Stomach smooth muscle (tissue), 2 donors: Measurements from ENCODE around the gene SLC8A2.

Source experiments
- H3K27ac ChIP-seq: one replicate; pipeline ENCODE4 v1.7.0; 2013; ENCODE audit warnings: mild to moderate bottlenecking, low read length, inconsistent platforms
- H3K27me3 ChIP-seq, 2 donors: one replicate each; pipeline ENCODE4 v1.7.0; 2013; ENCODE audit warnings: low read length in 2 of 2; ENCODE audit not compliant: insufficient read depth in 2 of 2, control insufficient read depth in 1 of 2
- H3K36me3 ChIP-seq, 2 donors: one replicate each; pipeline ENCODE4 v1.7.0; 2013; ENCODE audit warnings: low read length in 2 of 2; ENCODE audit not compliant: control insufficient read depth in 2 of 2, insufficient read depth in 2 of 2
- H3K4me1 ChIP-seq: one replicate; pipeline ENCODE4 v1.7.0; 2013; ENCODE audit warnings: low read length; ENCODE audit not compliant: control insufficient read depth, insufficient read depth
- H3K4me3 ChIP-seq, 2 donors: one replicate each; pipeline ENCODE4 v1.7.0; 2013; ENCODE audit warnings: low read length in 2 of 2
- H3K9ac ChIP-seq, 2 donors: one replicate each; pipeline ENCODE4 v1.7.0; 2013; ENCODE audit warnings: low read length in 2 of 2, mild to moderate bottlenecking in 1 of 2
- H3K9me3 ChIP-seq, 2 donors: one replicate each; pipeline ENCODE4 v1.7.0; 2013; ENCODE audit warnings: low read length in 2 of 2; ENCODE audit not compliant: control insufficient read depth in 2 of 2
- donor health status: healthy.
- donor health status: Pancreatic carcinoma.

The SLC8A2 gene

GRCh38 chr19:47438793-47439220 is 32.9 kb downstream of the SLC8A2 start:
- peaks cover 4% of the 10 kb centered on the region in 2 donors for H3K36me3 ChIP-seq
- H3K27me3 ChIP-seq: peaks cover 0 to 2% of the 10 kb centered on the region in 2 donors
- no peaks in the 10 kb centered on the region for H3K9me3 ChIP-seq
- no peak overlapping the region for H3K4me3 ChIP-seq
- H3K27ac ChIP-seq: no peak overlapping the region
- no peak overlapping the region for H3K9ac ChIP-seq
- peaks cover 6% of the 10 kb centered on the region for H3K4me1 ChIP-seq

DNA sequence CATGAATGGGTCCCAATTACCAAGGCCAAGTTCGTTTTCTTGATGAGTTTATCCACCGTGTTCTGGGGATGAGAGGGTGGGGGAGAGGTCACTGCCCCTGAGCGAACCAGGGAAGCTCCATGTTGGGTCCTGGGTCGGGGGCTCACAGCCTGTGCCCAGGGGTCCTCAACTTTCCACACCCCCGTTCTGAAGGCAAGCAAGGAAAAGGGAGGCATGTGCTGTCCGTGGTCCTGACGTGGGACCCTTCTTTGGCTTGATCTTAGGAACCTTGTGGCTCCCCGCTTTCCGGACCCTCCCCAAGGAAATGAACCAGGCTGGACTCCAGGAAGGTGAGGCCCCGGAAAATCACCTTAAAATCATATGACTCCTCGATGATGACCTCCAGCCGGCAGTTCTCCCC is 34.2 kb downstream of the SLC8A2 start:
- H3K36me3 ChIP-seq: peaks cover 3 to 4% of the 10 kb centered on the region in 2 donors
- H3K4me3 ChIP-seq: no peak overlapping the region
- no peak overlapping the region for H3K27ac ChIP-seq
- H3K9ac ChIP-seq: no peak overlapping the region
- peaks cover 2 to 3% of the 10 kb centered on the region in 2 donors for H3K27me3 ChIP-seq
- H3K4me1 ChIP-seq: peaks cover 6% of the 10 kb centered on the region
- H3K9me3 ChIP-seq: no peaks in the 10 kb centered on the region

DNA sequence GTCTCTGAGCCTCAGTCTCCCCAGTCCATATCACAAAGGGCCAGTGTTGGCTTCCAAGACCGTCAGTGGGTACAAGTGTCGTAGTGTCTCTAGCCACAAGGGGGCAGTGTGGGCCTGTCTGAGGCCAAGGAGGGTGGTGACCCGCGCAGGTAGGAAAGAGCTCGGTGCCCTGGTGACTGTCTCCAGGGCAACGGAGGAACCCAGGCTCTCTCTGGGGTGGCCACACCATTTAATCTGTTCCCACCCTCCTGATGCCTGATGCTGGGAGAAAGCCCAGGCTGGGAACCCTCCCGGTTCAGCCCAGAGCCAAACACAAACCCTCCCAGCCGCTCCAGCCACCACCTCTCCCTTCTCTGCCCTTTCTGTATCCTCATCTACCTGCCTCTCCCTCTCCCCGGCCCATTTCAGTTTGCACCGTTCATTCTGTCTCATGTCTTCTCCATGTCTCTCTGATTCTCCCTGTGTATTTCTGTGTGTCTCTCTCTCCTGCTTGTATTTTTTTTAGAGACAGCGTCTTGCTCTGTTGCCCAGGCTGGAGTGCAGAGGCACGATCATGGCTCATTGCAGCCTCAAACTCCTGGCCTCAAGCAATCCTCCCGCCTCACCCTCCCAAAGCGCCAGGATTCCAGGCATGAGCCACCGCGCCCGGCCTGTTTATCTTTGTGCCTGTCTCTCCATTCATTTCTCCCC is 34.8 kb downstream of the SLC8A2 start:
- H3K27me3 ChIP-seq: peaks cover 3 to 4% of the 10 kb centered on the region in 2 donors
- no peak overlapping the region for H3K4me3 ChIP-seq
- H3K27ac ChIP-seq: no peak overlapping the region
- H3K9me3 ChIP-seq: no peaks in the 10 kb centered on the region
- H3K36me3 ChIP-seq: peaks cover 3 to 4% of the 10 kb centered on the region in 2 donors
- H3K4me1 ChIP-seq: peaks cover 6% of the 10 kb centered on the region
- H3K9ac ChIP-seq: no peak overlapping the region

GRCh38 chr19:47435883-47436417 is 35.7 kb downstream of the SLC8A2 start:
- no peaks in the 10 kb centered on the region for H3K9me3 ChIP-seq
- no peak overlapping the region for H3K27ac ChIP-seq
- H3K4me1 ChIP-seq: peaks cover 6% of the 10 kb centered on the region
- no peak overlapping the region for H3K9ac ChIP-seq
- H3K36me3 ChIP-seq: peaks cover 3 to 4% of the 10 kb centered on the region in 2 donors
- H3K4me3 ChIP-seq: no peak overlapping the region
- H3K27me3 ChIP-seq: peaks cover 3 to 6% of the 10 kb centered on the region in 2 donors

- Histone ChIP-seq H3K36me3 (peaks cover 3 to 4% of the 10 kb centered on the region in 2 donors), H3K27me3 (peaks cover 3 to 7% of the 10 kb centered on the region in 2 donors), H3K9me3 (no peaks in the 10 kb centered on the region)
These were observed 36.5 kb downstream of the SLC8A2 start for GRCh38 chr19:47435196-47435595.

DNA sequence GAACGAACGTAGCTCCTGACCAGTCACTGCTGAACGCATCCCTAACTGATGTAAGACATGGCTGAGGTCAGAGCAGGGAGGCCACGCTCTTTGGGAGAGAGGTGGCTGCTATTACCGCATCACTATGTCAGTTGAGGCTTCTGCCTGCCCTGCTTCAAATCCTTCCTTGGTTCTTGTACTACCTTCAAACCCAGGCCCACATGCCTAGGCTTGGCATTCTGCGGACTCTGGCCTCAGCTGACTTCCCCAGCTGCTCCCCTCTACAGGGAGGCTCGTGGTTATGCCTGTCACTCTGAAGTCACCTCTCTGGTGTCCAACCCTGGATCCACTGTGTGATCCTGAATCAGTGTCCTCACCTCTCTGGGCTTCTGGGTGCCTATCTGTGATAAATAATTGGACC is 37.6 kb downstream of the SLC8A2 start:
- Histone ChIP-seq H3K27ac (no peak overlapping the region), H3K9ac (no peak overlapping the region), H3K36me3 (peaks cover 3 to 4% of the 10 kb centered on the region in 2 donors), H3K4me3 (no peak overlapping the region), H3K27me3 (peaks cover 3 to 7% of the 10 kb centered on the region in 2 donors), H3K4me1 (peaks cover 15% of the 10 kb centered on the region), H3K9me3 (no peaks in the 10 kb centered on the region)

More at GRCh38 chr19:47435196-47435595, 36.5 kb downstream of the SLC8A2 start:
- H3K4me3 ChIP-seq: no peak overlapping the region
- H3K9ac ChIP-seq: no peak overlapping the region
- peaks cover 9% of the 10 kb centered on the region for H3K4me1 ChIP-seq
- no peak overlapping the region for H3K27ac ChIP-seq

DNA sequence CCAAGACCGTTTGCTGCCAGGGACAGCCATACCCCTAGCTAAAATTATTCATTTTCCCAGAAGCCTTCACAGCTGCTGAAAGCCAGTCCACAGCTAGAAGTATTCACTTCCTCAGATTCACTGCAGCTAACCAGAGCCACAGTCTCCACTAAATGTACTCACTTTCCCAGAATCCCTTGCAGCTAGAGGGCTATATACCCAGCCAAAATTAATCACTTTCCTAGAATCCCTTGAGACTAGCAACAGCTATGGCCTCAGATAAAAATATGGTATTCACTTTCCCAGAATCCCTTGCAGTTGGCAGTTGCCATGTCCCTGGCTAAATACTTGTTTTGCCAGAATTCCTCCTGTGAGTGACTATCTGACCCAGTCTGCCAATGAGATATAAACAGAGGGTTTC is 38.6 kb downstream of the SLC8A2 start:
- H3K9ac ChIP-seq: no peak overlapping the region
- H3K27me3 ChIP-seq: peaks cover 3 to 7% of the 10 kb centered on the region in 2 donors
- H3K9me3 ChIP-seq: no peaks in the 10 kb centered on the region
- no peak overlapping the region for H3K4me3 ChIP-seq
- H3K36me3 ChIP-seq: peaks cover 3 to 4% of the 10 kb centered on the region in 2 donors
- no peak overlapping the region for H3K27ac ChIP-seq
- H3K4me1 ChIP-seq: peaks cover 23% of the 10 kb centered on the region

- no peak overlapping the region for H3K4me3 ChIP-seq
- no peaks in the 10 kb centered on the region for H3K9me3 ChIP-seq
- peaks cover 3 to 4% of the 10 kb centered on the region in 2 donors for H3K36me3 ChIP-seq
- peaks cover 3 to 7% of the 10 kb centered on the region in 2 donors for H3K27me3 ChIP-seq
- H3K9ac ChIP-seq: no peak overlapping the region
- no peak overlapping the region for H3K27ac ChIP-seq
- H3K4me1 ChIP-seq: peaks cover 29% of the 10 kb centered on the region
These were observed 39.2 kb downstream of the SLC8A2 start for GRCh38 chr19:47432499-47432898.

- Histone ChIP-seq H3K4me1 (peaks cover 31% of the 10 kb centered on the region), H3K4me3 (no peak overlapping the region), H3K27ac (no peak overlapping the region), H3K9me3 (no peaks in the 10 kb centered on the region), H3K9ac (no peak overlapping the region), H3K27me3 (peaks cover 3 to 7% of the 10 kb centered on the region in 2 donors), H3K36me3 (peaks cover 3 to 4% of the 10 kb centered on the region in 2 donors)
These were observed 39.6 kb downstream of the SLC8A2 start for GRCh38 chr19:47432091-47432490.

- Histone ChIP-seq H3K4me3 (no peak overlapping the region), H3K36me3 (peaks cover 3 to 4% of the 10 kb centered on the region in 2 donors), H3K9me3 (no peaks in the 10 kb centered on the region), H3K4me1 (peaks cover 25% of the 10 kb centered on the region), H3K27me3 (peaks cover 3 to 12% of the 10 kb centered on the region in 2 donors), H3K27ac (no peak overlapping the region), H3K9ac (no peak overlapping the region)
These were observed 41.5 kb downstream of the SLC8A2 start for GRCh38 chr19:47430041-47430802.
